AG10803 (cell line): ENCODE data around the gene PKDCC.

Experiments
- DNase-seq: peaks from one replicate; pipeline ENCODE4 v3.0.0; 2010; ENCODE audit warnings: low read depth
- H3K4me3 ChIP-seq: 2 replicates; pipeline ENCODE4 v1.5.1; 2011; ENCODE audit warnings: mild to moderate bottlenecking, low read length, control low read depth
- TF ChIP-seq, protein P1 (sequence below): conservative IDR thresholded peaks from 2 replicates; pipeline ENCODE4 v1.5.1; 2011; ENCODE audit warnings: mild to moderate bottlenecking, low read length, control low read depth, inconsistent platforms

Gene PKDCC

DNA sequence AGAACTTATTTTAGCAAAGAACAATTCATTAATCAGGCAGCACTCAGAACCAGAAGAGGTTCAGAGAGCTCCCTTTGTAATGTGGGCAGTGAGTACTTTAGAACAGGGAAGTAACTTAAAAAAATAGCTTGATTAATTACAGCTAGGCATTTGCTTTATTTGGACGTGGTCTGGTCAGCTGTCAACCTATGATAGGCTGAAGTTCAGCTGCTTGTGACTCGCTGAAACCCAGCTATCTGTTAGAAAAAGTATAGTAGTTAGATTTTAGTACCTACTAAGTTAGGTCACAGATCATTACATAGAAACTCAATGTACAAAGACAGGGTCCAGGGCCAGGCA lies 40.0 kb downstream of the PKDCC start:
- TF ChIP-seq, protein P1, sequence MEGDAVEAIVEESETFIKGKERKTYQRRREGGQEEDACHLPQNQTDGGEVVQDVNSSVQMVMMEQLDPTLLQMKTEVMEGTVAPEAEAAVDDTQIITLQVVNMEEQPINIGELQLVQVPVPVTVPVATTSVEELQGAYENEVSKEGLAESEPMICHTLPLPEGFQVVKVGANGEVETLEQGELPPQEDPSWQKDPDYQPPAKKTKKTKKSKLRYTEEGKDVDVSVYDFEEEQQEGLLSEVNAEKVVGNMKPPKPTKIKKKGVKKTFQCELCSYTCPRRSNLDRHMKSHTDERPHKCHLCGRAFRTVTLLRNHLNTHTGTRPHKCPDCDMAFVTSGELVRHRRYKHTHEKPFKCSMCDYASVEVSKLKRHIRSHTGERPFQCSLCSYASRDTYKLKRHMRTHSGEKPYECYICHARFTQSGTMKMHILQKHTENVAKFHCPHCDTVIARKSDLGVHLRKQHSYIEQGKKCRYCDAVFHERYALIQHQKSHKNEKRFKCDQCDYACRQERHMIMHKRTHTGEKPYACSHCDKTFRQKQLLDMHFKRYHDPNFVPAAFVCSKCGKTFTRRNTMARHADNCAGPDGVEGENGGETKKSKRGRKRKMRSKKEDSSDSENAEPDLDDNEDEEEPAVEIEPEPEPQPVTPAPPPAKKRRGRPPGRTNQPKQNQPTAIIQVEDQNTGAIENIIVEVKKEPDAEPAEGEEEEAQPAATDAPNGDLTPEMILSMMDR, result no peak

DNA sequence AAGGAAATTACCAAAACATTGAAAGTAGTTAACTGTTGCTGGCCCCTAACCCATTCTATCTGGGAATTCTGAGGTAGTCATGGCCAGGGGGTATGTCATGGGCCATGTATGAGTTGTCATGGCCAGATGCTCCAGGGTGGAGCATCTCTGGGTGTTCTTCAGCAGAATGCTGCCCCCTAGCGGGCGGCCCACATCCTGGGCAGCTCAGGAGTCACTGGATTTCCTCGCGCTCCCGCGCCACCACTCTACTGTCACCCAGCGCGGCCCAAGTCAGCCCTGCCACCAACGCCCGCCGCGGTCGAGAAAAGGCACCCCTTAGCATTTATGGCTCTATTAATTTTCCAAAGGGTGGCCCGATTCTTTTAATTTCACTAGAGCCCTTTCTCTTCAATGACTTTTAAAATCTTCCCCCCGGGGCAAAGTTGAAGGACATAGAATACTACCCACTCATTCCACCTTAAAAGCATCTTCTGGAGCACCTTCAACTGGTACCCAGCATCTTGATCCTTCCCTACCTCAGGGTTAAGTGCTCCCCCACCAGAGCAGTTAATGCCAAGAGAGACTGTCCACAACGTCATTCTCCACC lies 41.6 kb downstream of the PKDCC start:
- no peak overlapping the region for H3K4me3 ChIP-seq
- peak; percentile 21 for DNase-seq
- TF ChIP-seq, protein P1, result peak; percentile 34; the same call in 1 of the 2 replicates

More for the DNA sequence above, 40.0 kb downstream of the PKDCC start:
- DNase-seq, result no peak
- H3K4me3 ChIP-seq, result no peak overlapping the region

DNA sequence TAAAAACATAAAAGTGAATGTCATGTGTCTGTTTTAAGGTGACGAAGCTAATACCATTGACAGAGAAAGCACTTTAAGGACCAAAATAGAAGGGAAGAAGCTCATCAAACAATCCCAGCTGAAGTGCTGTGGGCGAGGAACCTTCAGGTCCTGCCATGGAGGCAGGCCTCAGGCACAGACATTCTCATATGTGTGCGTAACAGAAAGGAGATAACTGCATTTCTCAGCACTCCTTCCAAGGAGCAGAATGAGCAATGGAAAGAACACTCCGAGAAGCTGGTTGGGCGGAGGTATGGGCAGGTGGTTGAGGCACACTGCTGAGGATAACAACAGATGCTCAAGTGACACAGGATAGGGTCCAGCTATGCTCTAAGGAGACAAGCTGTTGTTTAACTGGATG lies 42.4 kb downstream of the PKDCC start:
- no peak overlapping the region for H3K4me3 ChIP-seq
- TF ChIP-seq, protein P1, result no peak
- DNase-seq, result no peak

DNA sequence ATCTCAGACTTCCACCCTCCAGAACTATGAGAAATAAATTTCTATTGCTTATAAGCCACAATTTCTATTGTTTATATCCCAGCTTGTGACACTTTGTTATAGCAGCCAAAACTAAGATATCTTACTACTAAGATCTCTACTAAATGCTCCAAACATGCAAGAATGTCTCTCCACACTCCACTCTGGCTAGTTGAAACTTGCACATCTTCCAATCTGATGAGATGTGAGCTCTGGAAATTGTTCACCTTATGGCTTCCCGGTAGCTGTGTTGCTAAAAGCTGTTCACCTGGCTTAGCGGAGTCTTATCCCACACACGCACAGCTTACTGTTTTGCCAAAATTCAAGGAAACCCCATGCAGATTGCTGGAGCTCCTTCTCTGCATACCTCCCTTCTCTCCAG lies 43.9 kb downstream of the PKDCC start:
- DNase-seq, result no peak
- H3K4me3 ChIP-seq, result no peak overlapping the region
- TF ChIP-seq, protein P1, result no peak

DNA sequence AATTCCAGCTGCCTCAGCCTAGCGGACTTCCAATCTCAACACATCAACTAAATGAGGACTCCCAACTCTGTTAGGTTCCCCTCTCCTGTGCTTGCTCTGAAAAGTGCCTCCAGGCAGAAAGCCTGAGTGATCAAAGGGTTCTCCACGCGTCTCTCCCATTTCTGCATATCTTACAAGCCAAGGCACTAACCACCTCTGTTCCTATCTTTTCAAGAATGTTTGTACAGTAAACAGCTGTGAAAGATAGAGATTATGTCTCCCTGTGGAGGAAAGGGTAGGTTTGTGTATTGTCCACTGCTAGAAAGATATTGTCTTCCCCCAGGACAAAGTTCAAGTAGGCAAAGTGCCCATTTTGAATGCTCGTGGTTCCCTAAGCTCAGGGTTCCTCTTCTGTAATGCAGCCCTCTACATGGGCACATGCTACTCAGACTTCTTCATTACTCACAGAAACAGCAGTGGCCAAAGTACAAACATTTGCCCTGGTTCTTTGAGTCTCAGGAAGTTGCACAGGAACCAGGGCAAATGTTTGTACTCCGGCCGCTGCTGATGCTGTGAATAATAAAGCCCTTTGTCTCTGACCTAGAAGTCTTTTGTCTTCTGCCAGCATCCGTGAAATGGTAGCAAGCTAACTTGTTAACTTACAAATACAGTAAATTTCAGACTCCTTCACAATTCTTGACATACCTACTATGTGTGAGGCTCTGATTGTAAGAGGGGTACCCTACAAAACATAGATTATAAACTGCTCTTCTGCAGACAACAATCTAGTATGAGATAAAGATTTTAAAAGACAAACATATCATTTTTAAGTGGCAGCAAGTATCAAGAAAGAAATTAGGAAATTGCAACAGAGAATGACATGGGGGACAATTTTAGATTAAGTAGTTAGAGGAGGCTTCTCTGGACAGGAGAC lies 44.5 kb downstream of the PKDCC start:
- TF ChIP-seq, protein P1, result no peak
- DNase-seq, result peak; percentile 24
- H3K4me3 ChIP-seq, result no peak overlapping the region

DNA sequence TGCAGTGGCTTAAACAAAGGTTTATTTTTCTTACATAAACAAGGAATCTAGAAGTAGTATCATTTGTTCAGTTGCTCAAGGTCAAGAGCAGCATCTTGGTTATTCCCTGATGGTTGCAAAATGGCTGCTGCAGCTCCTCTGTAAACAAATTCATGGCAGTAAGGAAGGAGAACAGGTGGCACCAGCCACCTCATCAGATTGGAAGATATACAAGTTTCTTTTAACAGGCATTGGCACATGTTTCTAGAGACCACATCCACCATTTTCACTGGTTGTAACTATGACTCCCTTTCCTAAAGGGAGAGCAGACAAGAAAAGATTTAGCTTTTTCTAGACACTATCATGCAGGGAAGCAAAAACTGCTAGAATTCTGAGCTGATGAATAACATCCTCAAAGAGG lies 46.3 kb downstream of the PKDCC start:
- DNase-seq, result no peak
- TF ChIP-seq, protein P1, result no peak
- no peak overlapping the region for H3K4me3 ChIP-seq

DNA sequence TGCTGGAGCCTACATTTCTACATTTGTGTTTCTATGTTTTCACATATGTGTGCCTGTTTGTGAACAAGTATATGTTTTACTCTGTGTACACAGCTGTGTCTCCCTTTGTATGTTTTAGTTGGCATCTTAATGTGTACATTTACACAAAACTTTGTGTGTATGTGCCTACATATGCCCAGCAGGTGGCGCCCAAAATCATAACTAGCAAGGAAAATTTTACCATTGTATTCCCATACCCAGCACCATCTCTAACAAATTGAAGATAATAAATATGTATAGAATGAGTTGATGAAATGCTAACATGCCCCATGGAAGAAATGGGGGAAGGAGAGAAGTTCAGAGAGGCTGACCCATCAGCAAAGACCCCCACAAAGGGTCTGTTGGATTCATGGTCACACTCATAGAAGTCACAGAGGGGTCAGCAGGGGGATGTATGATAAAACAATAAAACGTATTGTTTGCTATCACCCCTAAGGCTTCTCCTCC lies 48.1 kb downstream of the PKDCC start:
- DNase-seq, result peak; percentile 73
- H3K4me3 ChIP-seq, result no peak overlapping the region
- TF ChIP-seq, protein P1, result peak; percentile 83
